Thoracic aorta (tissue), 2 donors: ENCODE data around the gene CACNA1E. TPM values are rescaled to one million over a fixed set of nuclear protein-coding genes. Genes with fewer than 3 reads are reported as not detected.

Experiments used
- ATAC-seq: fragments of 150-250 bp; one replicate; pipeline ENCODE4 v1.8.0; 2017; ENCODE audit warnings: low read depth; ENCODE audit not compliant: insufficient number of reproducible peaks, low FRiP score
- DNase-seq: peaks from one replicate; pipeline ENCODE4 v3.0.0-alpha.2; 2020; ENCODE audit warnings: low spot score
- H3K27ac ChIP-seq, 2 donors: fragments of 200-600 bp; sonication (generic); 1 replicate in 1 of 2; 2 replicates in 1 of 2; pipeline ENCODE4 v1.5.1; 2016; ENCODE audit warnings: mild to moderate bottlenecking in 2 of 2, moderate library complexity in 2 of 2
- H3K27me3 ChIP-seq: fragments of 200-600 bp; sonication (generic); replicated peaks from 2 replicates; pipeline ENCODE4 v1.6.0; 2016; ENCODE audit warnings: mild to moderate bottlenecking; ENCODE audit not compliant: insufficient read depth
- H3K36me3 ChIP-seq: fragments of 200-600 bp; sonication (generic); one replicate; pipeline ENCODE4 v1.5.1; 2016
- H3K4me1 ChIP-seq, 2 donors: fragments of 200-600 bp; sonication (generic); 1 replicate in 1 of 2; 2 replicates in 1 of 2; pipeline versions ENCODE4 v1.5.1 to v1.6.0; 2016; ENCODE audit warnings: low read depth in 2 of 2, mild to moderate bottlenecking in 1 of 2; ENCODE audit not compliant: control insufficient read depth in 1 of 2
- H3K4me3 ChIP-seq: fragments of 200-600 bp; sonication (generic); 2 replicates; pipeline ENCODE4 v1.5.1; 2016; ENCODE audit warnings: mild to moderate bottlenecking
- H3K9me3 ChIP-seq: fragments of 200-600 bp; sonication (generic); 2 replicates; pipeline ENCODE4 v1.5.1; 2016
- CTCF ChIP-seq: fragments of 200-600 bp; sonication (generic); IDR thresholded peaks from one replicate; pipeline ENCODE4 v1.5.1; 2019; ENCODE audit warnings: antibody characterized with exemption
- total RNA-seq, 2 donors: library from RNA; depleted of rRNA; stranded (reverse); fragments of >200 nt; gene quantifications; one replicate each; pipeline versions ENCODE4 v1.1.0 to v1.2.3, GENCODE V29; 2016

CACNA1E gene
- total RNA-seq, 2 donors from 2014 or later = not detected

- Histone ChIP-seq H3K4me1 (no peaks in the 10 kb centered on the region), H3K27ac (no peak overlapping the region), H3K4me3 (no peak overlapping the region), H3K27me3 (no peaks in the 10 kb centered on the region), H3K36me3 (no peaks in the 10 kb centered on the region), H3K9me3 (no peaks in the 10 kb centered on the region)
- no peak for DNase-seq
- no peak for ATAC-seq
- no peak for TF ChIP-seq CTCF
Observed at GRCh38 chr1:181855380-181855779, 372.1 kb downstream of the CACNA1E start.
